Mucosa of rectum (tissue), 2 donors: ENCODE results near the gene KLHL12.
A peak's percentile ranks its signal among the peaks of the same experiment; 100 is the strongest.

Experiments used
- H3K27ac ChIP-seq, 2 donors: one replicate each; pipeline ENCODE4 v1.7.0; 2013; ENCODE audit warnings: inconsistent platforms in 2 of 2, low read depth in 2 of 2, low read length in 2 of 2
- H3K27me3 ChIP-seq, 2 donors: one replicate each; pipeline ENCODE4 v1.7.0; 2013; ENCODE audit warnings: low read length in 2 of 2; ENCODE audit not compliant: control insufficient read depth in 2 of 2, insufficient read depth in 2 of 2
- H3K36me3 ChIP-seq, 2 donors: one replicate each; pipeline ENCODE4 v1.7.0; 2013; ENCODE audit warnings: low read length in 2 of 2; ENCODE audit not compliant: control insufficient read depth in 2 of 2, insufficient read depth in 2 of 2
- H3K4me1 ChIP-seq, 2 donors: one replicate each; pipeline ENCODE4 v1.7.0; 2013; ENCODE audit warnings: low read length in 2 of 2, mild to moderate bottlenecking in 1 of 2; ENCODE audit not compliant: control insufficient read depth in 2 of 2, insufficient read depth in 2 of 2
- H3K4me3 ChIP-seq, 2 donors: one replicate each; pipeline ENCODE4 v1.7.0; 2013; ENCODE audit warnings: low read length in 2 of 2
- H3K9ac ChIP-seq, 2 donors: one replicate each; pipeline ENCODE4 v1.7.0; 2013; ENCODE audit warnings: low read length in 2 of 2, low read depth in 1 of 2, mild to moderate bottlenecking in 1 of 2
- H3K9me3 ChIP-seq, 2 donors: one replicate each; pipeline ENCODE4 v1.7.0; 2013; ENCODE audit warnings: low read length in 2 of 2; ENCODE audit not compliant: control insufficient read depth in 2 of 2
- donor health status: healthy.
- donor health status: Normal muscosa, but diverticular disease.

The KLHL12 gene

GRCh38 chr1:202964791-202965410 lies 37.9 kb upstream of the KLHL12 start:
- Histone ChIP-seq H3K9me3 (no peaks in the 10 kb centered on the region), H3K36me3 (peaks cover 20 to 27% of the 10 kb centered on the region in 2 donors), H3K9ac (no peak overlapping the region), H3K4me3 (no peak overlapping the region), H3K27me3 (no peaks in the 10 kb centered on the region), H3K27ac (no peak overlapping the region), H3K4me1 (peaks cover 13 to 17% of the 10 kb centered on the region in 2 donors)

- H3K4me1 ChIP-seq, result peaks cover 12 to 15% of the 10 kb centered on the region in 2 donors
- H3K27ac ChIP-seq, result no peak overlapping the region
- no peak overlapping the region for H3K9ac ChIP-seq
- H3K27me3 ChIP-seq, result no peaks in the 10 kb centered on the region
- H3K9me3 ChIP-seq, result no peaks in the 10 kb centered on the region
- peaks cover 20 to 27% of the 10 kb centered on the region in 2 donors for H3K36me3 ChIP-seq
- no peak overlapping the region for H3K4me3 ChIP-seq
Measured at GRCh38 chr1:202961220-202961880, 34.3 kb upstream of the KLHL12 start.

- Histone ChIP-seq H3K9ac (no peak overlapping the region), H3K27ac (no peak overlapping the region), H3K4me3 (no peak overlapping the region), H3K36me3 (peaks cover 14 to 26% of the 10 kb centered on the region in 2 donors), H3K9me3 (no peaks in the 10 kb centered on the region), H3K4me1 (peaks cover 10 to 12% of the 10 kb centered on the region in 2 donors), H3K27me3 (no peaks in the 10 kb centered on the region)
Measured at GRCh38 chr1:202959276-202959620, 32.2 kb upstream of the KLHL12 start.

DNA sequence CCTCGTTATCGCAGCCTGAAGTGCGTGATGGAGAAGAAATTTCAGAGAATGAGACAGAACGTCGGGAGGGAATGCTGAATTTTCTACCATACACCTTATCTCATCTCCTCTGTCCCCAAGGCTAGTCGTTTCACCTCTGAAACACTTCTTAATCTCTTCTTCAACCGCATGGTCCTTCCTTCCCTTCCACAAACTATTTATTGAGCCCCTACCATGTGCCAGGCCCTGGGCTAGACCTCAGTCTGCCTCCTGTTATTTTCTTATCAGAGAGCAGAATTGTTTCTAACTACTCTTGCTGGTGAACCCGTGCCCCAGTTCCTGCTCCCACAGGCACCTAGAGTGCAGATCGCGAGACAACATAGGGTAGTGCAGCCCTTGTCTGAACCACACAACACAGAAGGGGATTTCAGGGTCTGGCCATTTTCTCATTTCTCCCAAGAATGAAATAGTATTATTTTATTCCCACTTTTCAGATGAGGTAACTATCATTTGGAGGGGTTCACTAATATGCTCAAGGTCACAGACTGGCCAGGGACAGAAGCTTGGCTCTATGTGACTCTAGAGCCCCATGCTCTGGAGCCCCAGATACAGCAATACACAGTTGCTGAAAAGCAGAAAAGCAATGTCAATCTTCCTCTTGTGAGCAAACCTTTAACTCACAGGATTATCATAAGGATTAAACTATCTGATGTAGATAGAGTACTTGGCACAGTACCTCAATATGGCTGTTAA lies 31.7 kb upstream of the KLHL12 start:
- Histone ChIP-seq H3K27ac (peak overlapping the region; percentile 75 to 90), H3K27me3 (no peaks in the 10 kb centered on the region), H3K4me1 (peaks cover 10 to 12% of the 10 kb centered on the region in 2 donors), H3K4me3 (peak overlapping the region; percentile 86 to 87), H3K36me3 (peaks cover 14 to 21% of the 10 kb centered on the region in 2 donors), H3K9ac (peak overlapping the region; percentile 76 to 83), H3K9me3 (no peaks in the 10 kb centered on the region)

GRCh38 chr1:202957733-202958543 lies 30.9 kb upstream of the KLHL12 start, which contains the start of gene ADIPOR1:
TSS of gene ADIPOR1 (minus strand) at chr1:202958312. CDS start at chr1:202951070, 7,242 bp downstream.
- Histone ChIP-seq H3K27me3 (no peaks in the 10 kb centered on the region), H3K4me1 (peaks cover 10 to 12% of the 10 kb centered on the region in 2 donors), H3K9ac (peak within 1 kb of the TSS; percentile 89 to 91), H3K36me3 (peaks cover 11 to 18% of the 10 kb centered on the region in 2 donors), H3K4me3 (peak within 1 kb of the TSS; percentile 86 to 87), H3K27ac (peak within 1 kb of the TSS; percentile 87 to 90), H3K9me3 (no peaks in the 10 kb centered on the region)

- Histone ChIP-seq H3K4me1 (peaks cover 10 to 12% of the 10 kb centered on the region in 2 donors), H3K27me3 (no peaks in the 10 kb centered on the region), H3K4me3 (peak overlapping the region; percentile 86 to 87), H3K9me3 (no peaks in the 10 kb centered on the region), H3K27ac (no peak overlapping the region), H3K9ac (peak overlapping the region; percentile 89 to 91), H3K36me3 (peaks cover 2 to 8% of the 10 kb centered on the region in 2 donors)
Measured at GRCh38 chr1:202956969-202957368, 29.9 kb upstream of the KLHL12 start.

DNA sequence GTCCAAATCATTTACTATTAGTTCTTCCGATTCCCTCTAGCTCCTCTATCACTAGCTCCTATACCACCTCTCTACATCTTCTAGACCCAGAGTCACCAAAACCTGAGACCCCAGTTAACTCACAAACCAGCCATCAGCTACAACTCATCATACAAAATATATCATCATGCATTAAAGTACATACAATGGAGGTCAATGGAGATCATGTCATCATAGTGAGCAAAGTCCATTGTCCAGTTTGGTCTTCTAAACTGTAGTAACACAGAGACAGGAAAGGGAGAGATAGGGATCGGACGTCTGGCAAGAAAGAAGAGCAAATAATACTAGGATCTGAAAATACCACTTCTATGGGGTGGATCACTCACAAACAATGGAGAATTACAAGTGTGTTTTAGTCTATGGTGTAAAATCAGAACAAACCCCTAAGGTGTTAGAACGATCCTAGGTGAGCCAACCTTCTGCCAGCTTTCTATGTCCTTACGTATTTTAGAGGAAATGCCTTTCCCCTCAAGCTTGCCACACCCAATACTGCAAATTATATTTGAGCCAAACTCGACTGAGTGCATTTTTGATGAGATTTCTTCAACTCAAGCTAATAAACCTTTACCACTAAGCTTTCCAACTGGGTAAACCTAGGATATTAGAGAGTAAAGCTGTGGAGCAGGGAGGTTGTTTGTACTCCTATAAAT lies 27.2 kb upstream of the KLHL12 start:
- H3K27me3 ChIP-seq, result no peaks in the 10 kb centered on the region
- H3K4me3 ChIP-seq, result peak overlapping the region in 1 of 2 donors; percentile 11
- peaks cover 10 to 11% of the 10 kb centered on the region in 2 donors for H3K36me3 ChIP-seq
- H3K9ac ChIP-seq, result no peak overlapping the region
- H3K27ac ChIP-seq, result no peak overlapping the region
- peaks cover 10 to 12% of the 10 kb centered on the region in 2 donors for H3K4me1 ChIP-seq
- no peaks in the 10 kb centered on the region for H3K9me3 ChIP-seq

GRCh38 chr1:202953392-202953791 lies 26.4 kb upstream of the KLHL12 start:
- Histone ChIP-seq H3K9ac (no peak overlapping the region), H3K36me3 (peaks cover 15 to 17% of the 10 kb centered on the region in 2 donors), H3K4me1 (peaks cover 4 to 6% of the 10 kb centered on the region in 2 donors), H3K27ac (no peak overlapping the region), H3K27me3 (no peaks in the 10 kb centered on the region), H3K9me3 (no peaks in the 10 kb centered on the region), H3K4me3 (no peak overlapping the region)

GRCh38 chr1:202952818-202953217 lies 25.8 kb upstream of the KLHL12 start:
- no peaks in the 10 kb centered on the region for H3K9me3 ChIP-seq
- H3K9ac ChIP-seq, result no peak overlapping the region
- H3K36me3 ChIP-seq, result peaks cover 20 to 22% of the 10 kb centered on the region in 2 donors
- peaks cover 3 to 6% of the 10 kb centered on the region in 2 donors for H3K4me1 ChIP-seq
- H3K27ac ChIP-seq, result peak overlapping the region; percentile 29 to 49
- no peaks in the 10 kb centered on the region for H3K27me3 ChIP-seq
- no peak overlapping the region for H3K4me3 ChIP-seq
